HEK293T (cell line): Measurements from ENCODE around the gene EHD4.

ENCODE experiments used
- CTCF ChIA-PET: fragments of 350-600 bp; formaldehyde crosslinking; extraction: SDS; loops from one replicate; lab custom pipeline; 2021; ENCODE audit warnings: antibody characterized with exemption, inconsistent platforms; lab: Yijun Ruan, JAX
- POLR2A ChIA-PET: fragments of 350-600 bp; formaldehyde crosslinking; extraction: SDS; loops from one replicate; lab custom pipeline; 2020; ENCODE audit warnings: antibody characterized with exemption, inconsistent platforms; lab: Yijun Ruan, JAX
- DNase-seq: peaks from one replicate; pipeline ENCODE4 v3.0.0; 2012; ENCODE audit warnings: mixed read lengths; ENCODE audit errors: extremely low spot score
- ARNT ChIP-seq: fragments of 450-650 bp; IDR thresholded peaks from 2 replicates; pipeline ENCODE4 v1.6.1; 2017; ENCODE audit warnings: mild to moderate bottlenecking
- BHLHE40 ChIP-seq: fragments of 450-650 bp; IDR thresholded peaks from 2 replicates; pipeline ENCODE4 v1.6.1; 2016; ENCODE audit warnings: mild to moderate bottlenecking, moderate library complexity, borderline replicate concordance
- CTBP1 ChIP-seq: fragments of 450-650 bp; IDR thresholded peaks from 2 replicates; pipeline ENCODE4 v1.6.1; 2016; ENCODE audit warnings: borderline replicate concordance
- ELF4 ChIP-seq: fragments of 450-650 bp; IDR thresholded peaks from 2 replicates; pipeline ENCODE4 v1.6.1; 2017; ENCODE audit warnings: antibody characterized with exemption
- FOXA1 ChIP-seq: fragments of 450-650 bp; IDR thresholded peaks from 2 replicates; pipeline ENCODE4 v1.6.1; 2016; ENCODE audit warnings: mild to moderate bottlenecking
- FOXK2 ChIP-seq: fragments of 450-650 bp; IDR thresholded peaks from 2 replicates; pipeline ENCODE4 v1.6.1; 2016; ENCODE audit warnings: mild to moderate bottlenecking
- FOXM1 ChIP-seq: fragments of 450-650 bp; IDR thresholded peaks from 2 replicates; pipeline ENCODE4 v1.6.1; 2017; ENCODE audit warnings: mild to moderate bottlenecking, borderline replicate concordance
- HDGF ChIP-seq: fragments of 450-650 bp; IDR thresholded peaks from 2 replicates; pipeline ENCODE4 v1.6.1; 2017; ENCODE audit warnings: antibody characterized with exemption, borderline replicate concordance
- L3MBTL2 ChIP-seq: fragments of 450-650 bp; conservative IDR thresholded peaks from 2 replicates; pipeline ENCODE4 v1.6.1; 2016; ENCODE audit warnings: mild to moderate bottlenecking
- LEF1 ChIP-seq: fragments of 450-650 bp; IDR thresholded peaks from 2 replicates; pipeline ENCODE4 v1.6.1; 2017; ENCODE audit warnings: mild to moderate bottlenecking, borderline replicate concordance
- NFRKB ChIP-seq: fragments of 450-650 bp; IDR thresholded peaks from 2 replicates; pipeline ENCODE4 v1.6.1; 2016; ENCODE audit warnings: mild to moderate bottlenecking, moderate library complexity
- SP1 ChIP-seq: fragments of 450-650 bp; IDR thresholded peaks from 2 replicates; pipeline ENCODE4 v1.6.1; 2017
- SUZ12 ChIP-seq: fragments of 450-650 bp; IDR thresholded peaks from 2 replicates; pipeline ENCODE4 v1.6.1; 2016; ENCODE audit warnings: mild to moderate bottlenecking
- TARDBP ChIP-seq: fragments of 450-650 bp; IDR thresholded peaks from 2 replicates; pipeline ENCODE4 v1.6.1; 2016
- ZNF384 ChIP-seq: fragments of 450-650 bp; IDR thresholded peaks from 2 replicates; pipeline ENCODE4 v1.6.1; 2016
- TF ChIP-seq, protein P1 (sequence below): fragments of 450-650 bp; IDR thresholded peaks from 2 replicates; pipeline ENCODE4 v1.6.1; 2016

Gene EHD4

GRCh38 chr15:41993472-41994170 is 21.3 kb upstream of the EHD4 start:
- TF ChIP-seq L3MBTL2 (no peak), NFRKB (no peak), HDGF (no peak), FOXM1 (no peak), SP1 (no peak), ELF4 (no peak), ARNT (no peak), CTBP1 (no peak), BHLHE40 (no peak), LEF1 (no peak), SUZ12 (no peak), TARDBP (no peak), ZNF384 (no peak), FOXA1 (no peak), FOXK2 (no peak)
- TF ChIP-seq, protein P1, sequence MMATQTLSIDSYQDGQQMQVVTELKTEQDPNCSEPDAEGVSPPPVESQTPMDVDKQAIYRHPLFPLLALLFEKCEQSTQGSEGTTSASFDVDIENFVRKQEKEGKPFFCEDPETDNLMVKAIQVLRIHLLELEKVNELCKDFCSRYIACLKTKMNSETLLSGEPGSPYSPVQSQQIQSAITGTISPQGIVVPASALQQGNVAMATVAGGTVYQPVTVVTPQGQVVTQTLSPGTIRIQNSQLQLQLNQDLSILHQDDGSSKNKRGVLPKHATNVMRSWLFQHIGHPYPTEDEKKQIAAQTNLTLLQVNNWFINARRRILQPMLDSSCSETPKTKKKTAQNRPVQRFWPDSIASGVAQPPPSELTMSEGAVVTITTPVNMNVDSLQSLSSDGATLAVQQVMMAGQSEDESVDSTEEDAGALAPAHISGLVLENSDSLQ: no peak
- CTCF ChIA-PET: interaction anchor here (1.1 kb wide), 1 partner anchor 63 kb away, joined by 4 read pairs; no protein-coding TSS in a partner anchor
- no peak for DNase-seq
- POLR2A ChIA-PET: no interaction called here

DNA sequence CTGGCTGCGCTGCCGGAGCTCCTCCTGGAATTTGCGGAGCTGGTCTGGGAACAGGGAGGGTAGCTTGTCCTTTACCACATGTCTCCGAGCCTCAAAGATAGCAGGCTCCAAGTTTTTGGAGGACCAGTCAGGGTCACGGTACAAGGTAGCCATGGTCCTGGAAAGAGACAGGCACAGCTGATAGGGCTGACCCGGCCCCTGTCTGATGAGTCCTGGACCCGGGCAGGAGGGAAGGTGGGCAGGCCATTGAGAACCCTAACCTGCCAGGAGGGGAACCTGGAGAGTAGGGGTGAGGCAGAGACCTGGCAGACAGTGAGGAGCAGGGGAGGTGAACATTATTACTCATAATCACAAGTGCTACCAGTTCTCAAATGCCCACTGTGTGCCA is 20.4 kb upstream of the EHD4 start:
- no peak for DNase-seq
- ChIA-PET CTCF (interaction anchor here (1.1 kb wide), 1 partner anchor 64 kb away, joined by 4 read pairs; no protein-coding TSS in a partner anchor), POLR2A (no interaction called here)
- TF ChIP-seq SUZ12: no peak
- no peak for TF ChIP-seq ZNF384
- TF ChIP-seq BHLHE40: no peak
- TF ChIP-seq TARDBP: no peak
- TF ChIP-seq, protein P1: no peak
- TF ChIP-seq ARNT: no peak
- TF ChIP-seq SP1: no peak
- no peak for TF ChIP-seq CTBP1
- no peak for TF ChIP-seq HDGF
- no peak for TF ChIP-seq FOXM1
- no peak for TF ChIP-seq ELF4
- TF ChIP-seq FOXK2: no peak
- TF ChIP-seq NFRKB: no peak
- no peak for TF ChIP-seq LEF1
- TF ChIP-seq L3MBTL2: no peak
- TF ChIP-seq FOXA1: no peak

DNA sequence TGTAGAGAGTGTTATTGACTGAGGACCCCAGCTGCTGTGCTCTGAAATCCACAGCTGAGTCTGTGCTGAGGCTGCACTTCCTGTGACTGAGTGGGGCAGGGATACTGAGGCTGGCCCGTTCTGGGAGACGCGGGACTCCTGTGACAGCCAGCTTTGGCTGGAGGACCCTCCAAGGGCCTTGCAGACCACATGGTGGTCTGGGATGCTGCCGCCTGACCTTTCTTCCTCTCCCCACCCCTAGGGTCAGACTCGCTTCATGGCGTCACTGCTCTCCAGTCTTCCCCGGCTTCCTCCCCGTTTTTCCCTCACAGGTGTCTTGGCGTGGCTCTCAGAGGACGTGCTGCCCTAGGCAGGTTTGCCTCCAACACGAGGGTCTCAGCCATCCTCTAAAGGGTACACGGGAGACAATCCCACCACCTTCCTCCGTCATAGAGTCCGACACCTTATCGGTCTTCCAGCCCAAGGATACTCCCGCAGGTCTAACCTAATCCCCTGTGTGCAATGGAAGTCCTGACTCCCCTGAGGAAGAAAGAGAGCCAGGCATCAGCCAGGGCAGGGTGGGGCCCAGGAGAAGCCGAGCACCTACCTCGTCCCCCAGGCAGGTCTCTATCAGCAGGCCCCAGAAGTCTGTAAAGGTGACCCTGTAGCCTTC is 19.9 kb upstream of the EHD4 start:
- POLR2A ChIA-PET: no interaction called here

DNA sequence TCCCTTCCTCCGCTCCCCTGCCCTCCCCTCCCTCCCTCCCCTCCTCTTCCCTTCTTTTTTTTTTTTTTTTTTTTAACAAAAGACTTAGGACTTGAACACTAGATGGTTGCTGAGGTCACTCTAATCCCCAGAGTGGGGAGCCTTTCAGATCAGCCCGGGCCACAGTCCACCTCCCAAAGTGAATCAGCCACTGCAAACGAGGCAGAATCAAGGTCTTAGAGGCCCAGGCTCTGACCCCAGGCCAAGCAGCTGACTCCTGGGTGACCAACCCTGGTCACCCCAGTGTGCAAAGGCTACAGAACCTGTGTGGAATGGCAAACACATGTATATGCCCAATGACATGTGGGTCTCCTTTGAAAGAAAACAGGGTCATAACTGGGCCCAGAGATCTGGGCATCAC is 18.3 kb upstream of the EHD4 start:
- TF ChIP-seq ZNF384: no peak
- TF ChIP-seq FOXA1: no peak
- TF ChIP-seq BHLHE40: no peak
- no peak for TF ChIP-seq TARDBP
- no peak for TF ChIP-seq NFRKB
- no peak for TF ChIP-seq FOXM1
- no peak for TF ChIP-seq SP1
- no peak for TF ChIP-seq SUZ12
- no peak for TF ChIP-seq L3MBTL2
- ChIA-PET POLR2A (no interaction called here), CTCF (interaction anchor here (2.0 kb wide), 1 partner anchor 66 kb away, joined by 10 read pairs; no protein-coding TSS in a partner anchor)
- no peak for DNase-seq

More for the DNA sequence above, 19.9 kb upstream of the EHD4 start:
- TF ChIP-seq, protein P1: no peak
- TF ChIP-seq LEF1 (no peak), L3MBTL2 (no peak), TARDBP (no peak), BHLHE40 (no peak), FOXK2 (no peak), ZNF384 (no peak), ARNT (no peak), SP1 (no peak), FOXM1 (no peak), HDGF (no peak), CTBP1 (no peak), SUZ12 (no peak), NFRKB (no peak), FOXA1 (no peak), ELF4 (no peak)
- DNase-seq: no peak
- CTCF ChIA-PET: interaction anchor here (1.1 kb wide), 1 partner anchor 65 kb away, joined by 4 read pairs; no protein-coding TSS in a partner anchor

DNA sequence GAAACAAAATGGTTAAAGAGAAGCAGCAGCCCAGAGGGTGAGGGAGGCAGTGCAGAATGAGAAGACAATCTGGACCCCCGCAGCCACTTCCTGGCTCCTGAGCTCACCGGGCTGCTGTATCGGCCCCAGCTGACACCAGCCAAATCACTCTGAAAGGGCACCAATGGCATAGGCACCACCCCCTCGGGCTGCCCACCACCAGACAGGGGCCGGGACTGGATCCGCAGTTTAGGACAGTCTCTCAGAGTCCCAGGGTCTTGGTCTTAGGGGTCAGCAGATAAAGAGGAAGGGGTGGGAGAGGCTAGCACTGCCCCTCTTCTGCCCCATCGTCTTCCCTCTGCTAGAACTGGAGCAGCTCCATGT is 17.9 kb upstream of the EHD4 start:
- no peak for DNase-seq
- ChIA-PET CTCF (interaction anchor here (0.9 to 2.0 kb wide), 4 partner anchors 8 to 147 kb away, joined by 3 to 10 read pairs (median 6); no protein-coding TSS in a partner anchor), POLR2A (no interaction called here)
- no peak for TF ChIP-seq ARNT
- no peak for TF ChIP-seq HDGF
- no peak for TF ChIP-seq FOXM1
- TF ChIP-seq SP1: no peak
- TF ChIP-seq FOXA1: no peak
- TF ChIP-seq, protein P1: no peak
- TF ChIP-seq CTBP1: no peak
- no peak for TF ChIP-seq L3MBTL2
- no peak for TF ChIP-seq FOXK2
- TF ChIP-seq BHLHE40: no peak
- TF ChIP-seq TARDBP: no peak
- no peak for TF ChIP-seq SUZ12
- TF ChIP-seq NFRKB: no peak
- no peak for TF ChIP-seq ELF4
- TF ChIP-seq ZNF384: no peak
- no peak for TF ChIP-seq LEF1
